Stimulated activated CD4-positive, alpha-beta T cell treated with anti-CD3 and anti-CD28 coated beads, TNF-alpha, amount 100 ng/mL, for 4 hours (primary cell): ENCODE data around the gene BST1.
A peak's percentile ranks its signal among the peaks of the same experiment; 100 is the strongest.
"Not testable (repeated sequence)": the region's sequence is repeated elsewhere in the genome, so short reads cannot be mapped to it uniquely, and the experiment has no call there.

Experiments used
- DNase-seq, 3 experiments: peaks; one replicate each; pipeline ENCODE4 v3.0.0-alpha.2; 2020; ENCODE audit warnings: low read depth in 3 of 3

Gene BST1

DNA sequence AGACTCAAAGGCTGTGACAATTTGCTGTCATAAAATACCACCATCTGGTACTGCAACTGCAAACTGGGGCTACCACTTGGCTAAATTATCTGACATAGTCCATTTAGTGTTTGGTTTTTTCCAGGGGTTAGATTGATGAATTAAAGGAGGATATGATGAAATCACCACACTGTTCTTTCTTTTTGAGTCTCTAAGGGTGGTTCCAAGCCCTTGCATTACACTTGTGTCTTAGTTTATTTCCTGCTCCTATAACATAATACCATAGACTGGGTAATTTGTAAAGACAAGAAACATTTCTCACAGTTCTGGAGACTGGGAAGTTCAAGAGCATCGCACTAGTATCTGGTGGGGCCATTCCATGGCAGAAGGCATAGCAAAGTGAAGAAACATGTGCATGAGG lies 43.2 kb downstream of the BST1 start:
- no peak for DNase-seq

DNA sequence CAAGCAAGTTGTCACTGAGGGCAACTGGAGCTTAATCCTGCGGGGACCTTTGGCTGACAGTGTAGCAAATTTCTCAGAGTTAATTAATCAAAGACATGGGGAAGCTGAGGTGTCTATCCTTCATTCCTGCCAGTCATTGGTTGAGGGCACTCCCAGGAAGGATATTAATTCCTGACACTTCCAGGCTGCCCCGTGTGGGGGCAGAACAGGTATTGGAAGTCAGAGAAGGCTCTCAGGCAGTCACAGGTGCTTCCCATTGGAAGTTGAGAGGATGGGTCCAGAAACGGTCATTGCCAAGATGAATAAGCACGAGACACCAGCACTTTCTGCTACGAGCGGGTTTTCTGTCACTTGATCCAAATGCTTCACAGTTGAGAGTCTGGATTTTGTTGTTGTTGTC lies 46.1 kb downstream of the BST1 start:
- DNase-seq, result no peak

DNA sequence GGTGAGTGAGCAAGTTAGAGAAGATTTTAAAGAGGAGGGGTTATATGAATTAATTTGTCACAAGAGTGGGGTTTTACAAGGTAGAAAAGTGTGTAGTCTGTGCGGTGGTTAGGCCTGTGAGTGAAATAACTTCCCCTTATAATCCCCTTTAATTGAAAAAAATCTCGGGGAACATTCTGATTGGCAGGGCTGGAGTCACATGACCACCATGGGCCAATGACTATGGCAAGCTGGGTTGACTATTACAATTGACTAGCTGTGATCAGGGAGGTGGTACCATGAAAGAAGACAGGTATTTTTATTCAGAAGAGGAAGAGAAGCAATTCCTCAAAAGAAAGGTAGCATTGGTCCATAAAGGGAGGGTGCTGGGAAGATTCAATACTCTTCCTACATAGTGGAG lies 48.3 kb downstream of the BST1 start:
- no peak for DNase-seq

DNA sequence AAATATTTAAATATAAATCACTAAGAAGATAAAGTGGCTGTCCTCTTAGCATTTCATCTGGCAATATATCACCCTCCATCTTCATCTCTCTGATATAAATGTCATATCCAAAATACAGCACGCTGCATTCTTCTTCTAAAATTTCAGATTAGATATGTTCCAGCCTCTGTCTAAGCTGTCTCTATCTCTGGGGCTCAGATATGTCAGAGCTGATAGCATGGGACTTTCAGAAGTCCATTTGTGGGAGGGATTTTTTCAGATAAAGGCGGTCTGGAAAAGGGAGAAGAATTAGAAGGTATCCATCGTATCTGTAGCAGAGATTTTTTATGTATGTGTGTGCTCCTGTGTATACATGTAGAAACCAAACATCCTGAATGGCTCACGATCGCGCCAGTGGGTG lies 50.2 kb downstream of the BST1 start:
- no peak for DNase-seq

DNA sequence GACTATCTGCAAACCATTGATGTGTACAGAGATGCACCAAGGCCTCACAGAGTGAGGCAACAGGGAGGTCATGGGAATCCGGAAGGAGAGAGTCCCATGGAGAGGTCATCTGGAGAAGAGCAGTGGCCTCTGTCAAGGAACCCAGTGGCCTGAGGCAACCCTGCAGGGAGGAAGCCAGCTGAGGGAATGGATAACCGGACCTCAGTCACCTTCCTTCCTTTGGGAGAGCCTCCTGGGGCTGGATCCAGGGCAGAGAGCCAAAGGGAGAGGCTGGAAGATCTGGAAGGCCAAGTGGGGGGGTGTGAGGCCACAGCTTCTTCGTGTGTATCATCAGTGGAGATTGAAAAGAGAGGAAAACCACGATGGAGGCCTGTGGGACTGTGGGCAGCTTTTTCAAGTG lies 50.9 kb downstream of the BST1 start:
- DNase-seq, result no peak

DNA sequence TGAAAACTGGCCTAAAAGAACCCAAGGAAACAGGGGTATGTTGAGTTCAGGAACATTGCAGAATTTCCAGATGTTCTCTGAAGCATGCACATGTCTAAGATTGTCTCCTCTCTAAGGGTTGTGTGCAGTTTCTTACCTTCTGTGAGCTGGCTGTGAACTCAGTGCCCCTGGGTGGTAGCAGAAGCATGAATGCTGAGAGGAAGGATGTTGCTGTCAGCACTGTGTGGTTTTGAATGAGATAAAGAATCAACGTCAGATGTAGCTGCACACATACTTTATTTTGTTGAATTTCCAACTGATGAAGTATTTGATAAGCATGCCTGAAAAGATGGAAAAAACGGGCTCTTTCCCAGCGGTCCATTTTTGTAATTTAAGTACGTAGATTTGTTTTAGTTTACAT lies 51.5 kb downstream of the BST1 start:
- DNase-seq, result peak in 1 of 3 experiments; percentile 5

DNA sequence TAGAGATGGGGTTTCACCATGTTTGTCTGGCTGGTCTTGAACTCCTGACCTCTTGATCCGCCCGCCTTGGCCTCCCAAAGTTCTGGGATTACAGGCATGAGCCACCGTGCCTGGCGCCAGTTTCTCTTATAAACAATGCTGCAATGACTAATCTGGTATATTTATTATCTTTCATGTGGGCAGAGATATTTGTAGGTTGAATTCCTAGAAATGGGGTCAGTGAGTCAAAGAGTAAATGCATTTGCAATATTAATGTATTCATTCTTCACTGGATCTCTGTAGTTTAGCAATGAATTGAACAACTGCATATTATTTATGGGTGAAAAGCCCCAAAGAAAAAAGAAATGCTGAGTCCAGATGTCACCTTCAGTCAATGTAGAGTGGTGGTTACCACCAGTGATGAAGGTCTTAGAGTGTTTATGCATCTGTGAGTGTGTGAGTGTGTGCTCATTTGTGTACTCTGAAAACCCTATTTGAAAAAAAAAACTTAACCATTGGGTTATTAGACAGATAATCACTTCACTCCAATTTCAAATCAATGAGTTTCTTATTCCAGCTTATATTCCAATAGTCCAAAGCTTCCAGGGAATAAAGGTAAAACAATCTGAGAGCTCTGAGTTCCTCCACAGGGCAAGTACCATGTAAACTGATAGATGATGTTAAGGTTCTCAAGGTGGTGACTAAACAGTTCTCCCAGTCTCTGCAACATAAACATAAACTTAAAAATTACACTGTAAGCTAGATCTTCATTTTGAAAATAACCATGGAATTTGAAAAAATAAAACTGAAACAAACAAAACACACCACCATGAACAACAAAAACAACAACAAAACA lies 52.7 kb downstream of the BST1 start:
- DNase-seq, result no peak

DNA sequence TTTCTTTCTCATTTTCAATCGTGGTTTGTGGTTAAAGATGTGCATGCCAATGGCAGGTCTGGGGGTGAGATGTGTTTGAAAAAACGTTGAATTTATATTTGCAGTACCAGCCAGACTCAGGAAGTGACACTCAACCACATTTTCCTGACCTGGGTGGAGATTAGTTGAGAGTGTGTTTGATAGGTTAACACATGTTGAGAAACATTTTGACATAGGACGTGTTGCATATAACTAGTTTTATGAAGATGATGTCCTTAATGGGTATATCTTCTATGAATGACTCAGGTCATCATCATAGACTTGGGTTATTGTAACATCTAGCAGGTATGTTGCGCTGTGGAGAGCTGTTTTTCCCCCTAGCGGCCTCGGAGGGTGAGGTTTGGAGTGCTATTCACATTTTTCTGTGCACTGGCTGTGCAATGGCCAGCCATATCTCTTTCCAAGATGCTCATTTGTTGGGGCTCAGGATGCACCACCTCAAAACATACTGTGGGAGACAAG lies 53.5 kb downstream of the BST1 start:
- peak; percentile 35 to 49 (median 38) for DNase-seq

DNA sequence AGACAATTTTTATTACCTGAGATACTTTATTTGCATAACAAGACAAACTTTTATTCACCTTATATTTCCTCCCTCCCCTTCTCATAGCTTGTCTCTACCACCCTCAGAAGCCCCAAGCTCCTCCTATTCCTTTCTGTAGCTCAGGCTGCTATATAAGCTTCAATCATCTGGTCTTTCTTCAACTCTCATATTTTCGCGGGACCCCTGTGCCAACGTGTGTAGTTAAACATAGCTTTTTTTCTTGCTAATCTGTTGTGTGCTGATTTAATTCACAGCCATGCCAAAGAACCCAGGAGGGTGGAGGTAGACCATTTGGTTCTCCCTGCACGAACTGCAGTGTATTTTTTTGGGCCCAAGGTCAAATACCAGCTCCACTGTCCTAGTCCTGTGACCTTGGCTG lies 54.2 kb downstream of the BST1 start:
- no peak for DNase-seq

DNA sequence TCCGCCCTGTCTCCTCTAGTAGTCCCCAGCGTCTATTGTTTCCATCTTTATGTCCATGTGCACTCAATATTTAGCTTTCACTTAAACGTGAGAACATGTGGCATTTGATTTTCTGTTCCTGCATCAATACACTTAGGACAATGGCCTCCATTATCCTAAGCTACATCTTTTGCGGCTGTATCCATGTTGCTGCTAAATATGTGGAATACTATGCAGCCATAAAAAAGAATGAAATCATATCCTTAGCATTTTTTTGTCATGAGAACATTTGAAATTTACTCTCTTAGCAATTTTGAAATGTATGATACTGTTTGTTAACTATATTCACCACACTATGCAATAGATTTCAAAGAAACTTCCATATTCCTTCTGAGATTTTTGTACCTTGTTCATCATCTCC lies 55.4 kb downstream of the BST1 start:
- DNase-seq, result no peak

DNA sequence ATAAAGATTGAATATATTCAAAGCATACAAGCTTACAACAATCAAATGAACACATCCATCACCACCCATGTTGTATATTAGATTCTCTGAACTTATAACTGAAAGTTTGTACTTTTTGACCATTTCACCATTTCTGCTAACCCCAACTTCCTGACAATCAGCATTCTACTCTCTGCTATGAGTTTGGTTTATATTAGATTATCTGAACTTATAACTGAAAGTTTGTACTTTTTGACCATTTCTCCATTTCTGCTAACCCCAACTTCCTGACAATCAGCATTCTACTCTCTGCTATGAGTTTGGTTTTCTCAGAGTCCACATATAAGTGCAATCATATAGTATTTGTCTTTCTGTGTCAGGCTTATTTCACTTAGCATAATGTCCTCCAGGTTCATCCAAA lies 59.6 kb downstream of the BST1 start:
- not testable (repeated sequence) for DNase-seq

DNA sequence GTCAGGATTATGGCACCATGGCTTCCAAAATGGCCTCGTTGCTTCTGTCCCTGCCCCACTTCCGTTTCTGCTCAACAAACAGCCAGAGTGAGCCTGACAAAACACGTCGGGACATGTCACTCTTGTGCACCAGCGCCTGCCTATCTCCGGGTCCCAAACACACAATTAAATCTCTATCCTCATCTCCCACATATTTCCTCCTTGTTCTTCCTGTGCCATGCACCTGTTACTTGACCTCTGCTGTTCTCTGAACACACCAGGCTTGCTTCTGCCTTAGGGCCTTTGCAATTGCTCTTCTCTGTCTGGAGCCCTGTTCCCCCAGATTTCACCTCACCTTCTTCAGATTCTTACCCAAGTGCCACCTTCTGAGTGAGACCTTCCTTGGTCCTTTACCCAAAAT lies 62.5 kb downstream of the BST1 start:
- DNase-seq, result no peak

DNA sequence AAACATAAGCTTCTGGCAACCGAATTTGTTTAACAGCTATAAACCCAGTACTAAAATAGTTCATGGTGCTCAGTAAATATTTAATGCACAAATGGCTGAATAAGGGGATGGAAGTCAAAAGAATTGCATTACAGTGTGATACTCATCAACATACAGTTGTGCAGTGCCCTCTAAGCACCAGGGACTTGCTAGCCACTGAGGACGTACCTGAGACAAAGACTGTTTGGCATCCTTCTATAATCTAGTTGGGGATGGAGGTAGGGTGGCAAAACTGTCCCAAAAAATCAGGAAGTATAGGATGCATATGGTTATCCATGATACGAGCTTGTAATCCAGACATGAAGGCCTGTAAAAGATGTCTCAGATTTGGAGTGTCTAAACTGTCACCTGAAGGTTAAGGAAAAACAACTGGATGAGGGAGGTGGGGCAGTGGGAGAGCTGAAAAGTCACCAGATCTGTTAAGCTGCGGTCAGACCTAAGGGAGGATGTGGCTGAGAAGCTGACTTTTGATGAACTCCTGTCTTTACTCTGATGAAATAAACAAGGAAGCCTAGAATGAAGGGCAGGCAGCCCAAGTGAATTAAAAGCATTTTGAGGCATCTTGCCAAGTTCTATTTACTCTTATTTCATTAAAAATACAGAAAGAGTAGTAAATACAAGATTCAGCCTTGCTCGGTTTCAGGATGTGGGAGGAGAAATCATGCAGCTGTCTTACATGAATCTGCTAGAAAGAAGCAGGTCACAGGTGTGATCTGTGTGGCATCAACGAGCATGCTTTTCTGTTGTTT lies 63.2 kb downstream of the BST1 start:
- DNase-seq, result peak in 1 of 3 experiments; percentile 11

DNA sequence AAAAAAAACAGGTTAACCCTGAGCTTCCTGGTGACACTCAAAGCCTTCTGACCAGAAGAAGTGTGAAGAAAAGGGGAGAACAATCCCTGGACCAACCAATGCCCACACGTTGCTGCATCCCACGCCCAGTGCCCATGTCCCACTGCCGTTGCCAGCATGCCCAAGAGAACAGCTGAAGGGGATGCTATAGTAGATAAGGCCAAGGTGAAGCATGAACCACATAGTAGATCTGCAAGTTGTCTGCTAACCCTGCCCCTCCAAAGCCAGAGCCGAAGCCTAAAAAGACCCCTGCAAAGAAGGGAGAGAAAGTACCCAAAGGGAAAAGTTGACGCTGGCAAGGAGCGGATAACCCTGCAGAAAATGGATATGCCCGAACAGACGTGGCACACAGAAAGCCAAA lies 64.0 kb downstream of the BST1 start:
- DNase-seq, result no peak

DNA sequence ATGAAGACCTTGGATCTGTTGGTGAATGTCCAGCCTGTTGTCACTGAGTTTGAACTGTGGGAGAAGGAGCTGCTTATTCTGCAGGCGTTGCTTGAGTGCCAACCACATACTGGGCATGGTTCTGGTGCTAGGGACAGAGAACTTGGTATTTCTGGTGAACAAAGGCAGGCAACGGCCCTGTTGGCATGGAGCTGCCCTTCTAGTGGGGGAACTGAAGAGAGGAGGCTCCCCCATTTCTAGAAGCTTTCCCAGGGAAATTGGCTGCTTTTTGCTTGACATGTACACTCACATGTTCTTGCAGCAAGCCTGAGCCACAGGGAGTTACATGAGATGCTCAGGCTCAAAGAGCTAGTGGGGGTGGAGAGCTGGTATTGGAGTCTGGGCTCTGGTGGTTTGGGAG lies 66.3 kb downstream of the BST1 start:
- no peak for DNase-seq

DNA sequence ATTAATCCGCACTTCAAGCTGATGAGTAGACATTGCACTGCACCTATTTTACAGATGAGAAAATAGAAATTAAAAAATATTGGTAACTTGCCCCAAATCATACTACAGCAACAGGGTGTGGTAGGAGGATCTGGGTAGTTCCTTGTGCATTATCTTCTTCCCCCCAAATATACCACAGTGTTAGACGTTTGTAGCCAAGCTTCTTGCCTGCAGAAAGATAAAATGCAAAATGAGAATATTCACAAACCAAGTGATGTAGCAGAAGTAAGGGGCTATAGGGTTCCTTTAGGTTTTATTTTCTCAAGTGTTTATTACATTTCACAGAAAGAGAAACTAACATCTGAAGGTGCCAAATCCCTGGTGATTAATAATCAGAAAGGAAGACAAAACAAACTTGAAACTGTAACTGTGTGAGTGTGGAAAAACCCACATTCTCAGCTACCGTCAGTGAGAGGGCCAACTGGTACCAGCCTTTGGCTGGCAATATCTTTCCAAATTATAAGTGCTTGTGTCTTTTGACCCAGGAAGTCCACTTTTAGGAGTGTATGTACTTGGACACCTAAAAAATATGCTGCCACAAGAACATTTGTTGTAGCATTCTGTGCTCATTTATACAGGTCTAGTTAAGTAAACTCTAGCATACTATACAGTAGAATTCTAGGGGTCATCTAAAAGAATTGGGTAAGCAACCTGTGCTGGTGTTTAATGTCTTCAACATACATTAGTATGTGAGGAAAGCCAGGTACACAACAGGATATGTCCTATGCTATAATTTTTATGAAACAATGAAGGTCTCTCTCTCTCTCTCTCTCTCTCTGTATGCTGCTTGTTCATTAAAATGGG lies 68.6 kb downstream of the BST1 start:
- no peak for DNase-seq

DNA sequence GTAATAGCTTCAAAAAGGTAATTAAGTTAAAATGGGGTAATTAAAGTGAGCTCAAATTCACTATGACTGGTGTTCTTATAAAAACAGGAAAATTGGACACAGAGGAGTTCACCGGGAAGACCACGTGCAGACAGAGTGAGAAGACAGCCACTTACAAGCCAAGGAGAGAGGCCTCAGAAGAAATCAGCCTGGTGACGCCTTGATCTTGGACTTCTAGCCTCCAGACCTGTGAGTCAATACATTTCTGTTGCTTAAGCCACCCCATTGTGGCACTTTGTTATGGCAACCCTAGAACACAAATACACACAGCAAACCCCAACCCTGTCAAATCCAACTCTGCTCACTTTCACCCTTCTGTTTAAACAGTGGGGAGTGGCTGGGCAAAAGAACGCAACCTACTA lies 71.2 kb downstream of the BST1 start:
- DNase-seq, result no peak

DNA sequence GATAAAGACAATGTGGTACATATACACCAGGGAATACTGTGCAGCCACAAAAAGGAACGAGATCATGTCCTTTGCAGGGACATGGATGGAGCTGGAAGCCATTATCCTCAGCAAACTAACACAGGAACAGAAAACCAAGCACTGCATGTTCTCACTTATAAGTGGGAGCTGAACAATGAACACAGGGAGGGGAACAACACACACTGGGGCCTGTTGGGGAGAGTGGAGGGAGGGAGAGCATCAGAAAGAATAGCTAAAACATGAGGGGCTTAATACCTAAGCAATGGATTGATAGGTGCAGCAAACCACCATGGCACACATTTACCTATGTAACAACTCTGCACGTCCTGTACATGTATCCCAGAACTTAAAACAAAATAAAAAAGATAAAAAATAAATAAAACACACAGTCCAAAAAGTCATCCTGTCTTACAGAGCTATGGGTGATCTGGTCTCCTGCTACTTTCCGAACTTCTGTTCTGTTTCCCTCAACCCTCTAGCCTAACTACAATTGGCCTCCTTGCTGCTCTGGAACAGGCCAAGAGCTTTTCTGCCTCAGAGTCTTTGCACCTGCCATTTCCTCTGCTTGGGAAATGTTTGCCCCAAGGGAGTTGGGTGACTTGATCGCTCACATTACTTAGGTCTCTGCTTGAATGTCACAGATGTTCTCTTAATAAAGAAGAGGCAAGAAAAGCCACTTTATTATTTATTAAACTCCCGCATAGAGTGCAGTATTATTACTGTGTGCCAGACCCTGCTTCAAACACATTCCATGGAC lies 74.2 kb downstream of the BST1 start:
- DNase-seq, result no peak

DNA sequence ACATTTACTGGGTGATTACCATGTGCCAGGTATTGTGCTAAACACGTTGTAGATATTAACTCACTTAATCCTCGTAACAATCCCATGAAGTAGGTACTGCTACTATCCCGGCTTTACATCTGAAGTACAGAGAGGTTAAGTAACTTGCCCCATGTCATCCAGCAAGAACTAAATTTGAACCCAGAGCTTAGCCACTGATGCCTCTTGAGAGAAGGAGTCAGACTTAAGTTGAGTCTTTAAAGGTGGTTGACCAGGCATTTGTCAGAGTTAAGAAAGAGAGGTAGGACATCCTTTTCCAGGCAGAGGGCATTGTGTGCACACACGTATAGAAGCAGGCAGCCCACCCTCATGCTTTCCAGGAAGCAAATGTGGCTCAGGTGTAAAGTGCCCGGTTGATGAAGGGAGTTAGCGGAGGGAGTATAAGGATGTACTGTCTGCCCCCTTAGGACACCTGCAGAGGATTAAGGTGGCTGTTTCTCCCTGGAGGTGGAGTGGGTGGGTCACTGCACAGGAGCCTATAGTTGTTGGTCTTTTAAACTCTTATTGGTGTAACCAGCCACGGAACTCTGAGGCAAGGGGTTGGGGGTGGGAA lies 74.9 kb downstream of the BST1 start:
- no peak for DNase-seq

DNA sequence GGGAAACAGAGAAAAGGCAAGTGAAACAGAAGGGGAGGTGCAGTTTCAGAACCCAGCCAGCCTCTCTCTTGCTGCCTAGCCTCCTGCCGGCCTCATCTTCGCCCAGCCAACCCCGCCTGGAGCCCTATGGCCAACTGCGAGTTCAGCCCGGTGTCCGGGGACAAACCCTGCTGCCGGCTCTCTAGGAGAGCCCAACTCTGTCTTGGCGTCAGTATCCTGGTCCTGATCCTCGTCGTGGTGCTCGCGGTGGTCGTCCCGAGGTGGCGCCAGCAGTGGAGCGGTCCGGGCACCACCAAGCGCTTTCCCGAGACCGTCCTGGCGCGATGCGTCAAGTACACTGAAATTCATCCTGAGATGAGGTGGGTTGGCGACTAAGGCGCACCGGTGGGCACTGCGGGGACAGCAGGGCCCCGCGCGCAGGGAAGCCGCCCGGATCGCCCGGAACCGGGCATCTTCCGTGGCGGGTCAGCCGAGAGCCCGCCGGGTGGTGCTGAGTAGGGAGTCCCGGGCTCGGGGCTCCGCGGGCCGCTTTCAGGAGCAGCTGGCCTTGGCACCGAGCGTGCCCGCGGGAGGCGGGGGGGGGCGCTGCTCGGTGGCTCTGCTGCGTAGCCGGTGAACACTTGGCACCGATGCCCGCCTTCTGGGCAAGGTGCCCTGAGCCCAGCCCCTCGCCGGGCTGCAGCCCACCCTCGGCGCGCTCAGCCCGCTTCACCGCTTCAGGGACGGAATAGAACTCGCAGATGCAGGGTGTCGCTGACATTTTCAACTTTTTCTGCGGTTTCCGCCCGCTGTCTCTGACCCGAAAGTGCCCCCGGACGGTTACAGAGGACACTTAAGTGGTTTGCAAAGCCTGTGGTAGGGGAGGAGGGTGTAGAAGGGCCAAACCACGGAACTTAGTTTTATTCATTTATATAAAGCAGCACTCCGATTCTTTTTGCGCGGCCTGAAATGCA lies 75.7 kb downstream of the BST1 start, which contains the start of gene CD38:
Gene CD38 (plus strand): TSS at position 40 of the 953 bp plus-strand sequence. CDS start 87 bp downstream, at position 127.
- DNase-seq, result peak in 1 of 3 experiments; percentile 28
